ENCODE measurements around the gene ARHGAP10.

The ARHGAP10 gene

GRCh38 chr4:147825451-147826287 is 93.8 kb downstream of the ARHGAP10 start:
- Mint-ChIP-seq H3K4me1 (no peaks in the 10 kb centered on the region), H3K36me3 (no peaks in the 10 kb centered on the region), H3K27me3 (peaks cover 1% of the 10 kb centered on the region), H3K27ac (no peak overlapping the region), H3K4me3 (no peak overlapping the region), H3K9me3 (no peaks in the 10 kb centered on the region)
- DNase-seq (ENCODE audit: low spot score in 2 of 2) (no peak), ATAC-seq (ENCODE audit: low read depth) (no peak)

- H3K27me3 Mint-ChIP-seq, result peaks cover 3% of the 10 kb centered on the region
Measured at GRCh38 chr4:147826288-147826646, 94.4 kb downstream of the ARHGAP10 start.

GRCh38 chr4:147828331-147828905 is 96.5 kb downstream of the ARHGAP10 start:
- H3K27ac Mint-ChIP-seq, result no peak overlapping the region
- no peak overlapping the region for H3K4me3 Mint-ChIP-seq
- H3K9me3 Mint-ChIP-seq, result no peaks in the 10 kb centered on the region
- H3K4me1 Mint-ChIP-seq, result no peaks in the 10 kb centered on the region
- DNase-seq (ENCODE audit: low spot score in 2 of 2) (no peak), ATAC-seq (ENCODE audit: low read depth) (no peak)
- peaks cover 8% of the 10 kb centered on the region for H3K27me3 Mint-ChIP-seq
- no peaks in the 10 kb centered on the region for H3K36me3 Mint-ChIP-seq

More at GRCh38 chr4:147826288-147826646, 94.4 kb downstream of the ARHGAP10 start:
- Mint-ChIP-seq H3K4me3 (no peak overlapping the region), H3K4me1 (no peaks in the 10 kb centered on the region), H3K9me3 (no peaks in the 10 kb centered on the region), H3K27ac (no peak overlapping the region), H3K36me3 (no peaks in the 10 kb centered on the region)
- ATAC-seq (ENCODE audit: low read depth), result no peak
- DNase-seq (ENCODE audit: low spot score in 2 of 2), result no peak

GRCh38 chr4:147829401-147830101 is 97.7 kb downstream of the ARHGAP10 start:
- ATAC-seq (ENCODE audit: low read depth) (no peak), DNase-seq (ENCODE audit: low spot score in 2 of 2) (no peak)
- H3K27ac Mint-ChIP-seq, result no peak overlapping the region
- H3K27me3 Mint-ChIP-seq, result peaks cover 9% of the 10 kb centered on the region
- H3K4me1 Mint-ChIP-seq, result no peaks in the 10 kb centered on the region
- H3K4me3 Mint-ChIP-seq, result no peak overlapping the region
- no peaks in the 10 kb centered on the region for H3K9me3 Mint-ChIP-seq
- no peaks in the 10 kb centered on the region for H3K36me3 Mint-ChIP-seq

GRCh38 chr4:147830102-147830463 is 98.2 kb downstream of the ARHGAP10 start:
- no peak overlapping the region for H3K27ac Mint-ChIP-seq
- peaks cover 2% of the 10 kb centered on the region for H3K36me3 Mint-ChIP-seq
- H3K9me3 Mint-ChIP-seq, result peaks cover 2% of the 10 kb centered on the region
- H3K4me1 Mint-ChIP-seq, result no peaks in the 10 kb centered on the region
- H3K27me3 Mint-ChIP-seq, result peaks cover 11% of the 10 kb centered on the region
- no peak overlapping the region for H3K4me3 Mint-ChIP-seq
- ATAC-seq (ENCODE audit: low read depth) (no peak), DNase-seq (ENCODE audit: low spot score in 2 of 2) (no peak)

GRCh38 chr4:147830987-147831386 is 99.1 kb downstream of the ARHGAP10 start:
- no peak for ATAC-seq (ENCODE audit: low read depth)
- Mint-ChIP-seq H3K4me1 (no peaks in the 10 kb centered on the region), H3K9me3 (peaks cover 2% of the 10 kb centered on the region), H3K27me3 (peaks cover 10% of the 10 kb centered on the region), H3K4me3 (no peak overlapping the region), H3K36me3 (peaks cover 2% of the 10 kb centered on the region), H3K27ac (no peak overlapping the region)
- DNase-seq (ENCODE audit: low spot score in 2 of 2), result no peak

- DNase-seq (ENCODE audit: low spot score in 2 of 2), result no peak
- H3K27ac Mint-ChIP-seq, result no peak overlapping the region
- ATAC-seq (ENCODE audit: low read depth), result no peak
- peaks cover 2% of the 10 kb centered on the region for H3K9me3 Mint-ChIP-seq
- peaks cover 2% of the 10 kb centered on the region for H3K36me3 Mint-ChIP-seq
- no peak overlapping the region for H3K4me3 Mint-ChIP-seq
- peaks cover 10% of the 10 kb centered on the region for H3K27me3 Mint-ChIP-seq
- no peaks in the 10 kb centered on the region for H3K4me1 Mint-ChIP-seq
Measured at GRCh38 chr4:147831551-147832171, 99.8 kb downstream of the ARHGAP10 start.

- H3K4me3 Mint-ChIP-seq, result no peak overlapping the region
- no peak for ATAC-seq (ENCODE audit: low read depth)
- H3K4me1 Mint-ChIP-seq, result no peaks in the 10 kb centered on the region
Measured at GRCh38 chr4:147833254-147833653, 101.4 kb downstream of the ARHGAP10 start.

GRCh38 chr4:147833741-147834140 is 101.9 kb downstream of the ARHGAP10 start:
- peaks cover 2% of the 10 kb centered on the region for H3K36me3 Mint-ChIP-seq
- H3K27ac Mint-ChIP-seq, result no peak overlapping the region
- no peaks in the 10 kb centered on the region for H3K4me1 Mint-ChIP-seq
- H3K4me3 Mint-ChIP-seq, result no peak overlapping the region
- DNase-seq (ENCODE audit: low spot score in 2 of 2) (no peak), ATAC-seq (ENCODE audit: low read depth) (no peak)
- peaks cover 10% of the 10 kb centered on the region for H3K27me3 Mint-ChIP-seq
- H3K9me3 Mint-ChIP-seq, result peaks cover 2% of the 10 kb centered on the region

More at GRCh38 chr4:147833254-147833653, 101.4 kb downstream of the ARHGAP10 start:
- no peak overlapping the region for H3K27ac Mint-ChIP-seq
- no peak for DNase-seq (ENCODE audit: low spot score in 2 of 2)
- H3K27me3 Mint-ChIP-seq, result peaks cover 10% of the 10 kb centered on the region
- H3K9me3 Mint-ChIP-seq, result peaks cover 2% of the 10 kb centered on the region
- H3K36me3 Mint-ChIP-seq, result peaks cover 2% of the 10 kb centered on the region

GRCh38 chr4:147834480-147834879 is 102.6 kb downstream of the ARHGAP10 start:
- ATAC-seq (ENCODE audit: low read depth) (no peak), DNase-seq (ENCODE audit: low spot score in 2 of 2) (no peak)
- Mint-ChIP-seq H3K9me3 (peaks cover 2% of the 10 kb centered on the region), H3K36me3 (peaks cover 2% of the 10 kb centered on the region), H3K27me3 (peaks cover 10% of the 10 kb centered on the region), H3K27ac (no peak overlapping the region), H3K4me1 (no peaks in the 10 kb centered on the region), H3K4me3 (no peak overlapping the region)

GRCh38 chr4:147836807-147837206 is 104.9 kb downstream of the ARHGAP10 start:
- Mint-ChIP-seq H3K4me1 (no peaks in the 10 kb centered on the region), H3K4me3 (no peak overlapping the region), H3K36me3 (peaks cover 2% of the 10 kb centered on the region), H3K27ac (no peak overlapping the region), H3K27me3 (peaks cover 7% of the 10 kb centered on the region), H3K9me3 (peaks cover 2% of the 10 kb centered on the region)
- no peak for DNase-seq (ENCODE audit: low spot score in 2 of 2)
- ATAC-seq (ENCODE audit: low read depth), result no peak

GRCh38 chr4:147837435-147837834 is 105.5 kb downstream of the ARHGAP10 start:
- peaks cover 2% of the 10 kb centered on the region for H3K36me3 Mint-ChIP-seq

GRCh38 chr4:147837854-147838253 is 106.0 kb downstream of the ARHGAP10 start:
- Mint-ChIP-seq H3K9me3 (peaks cover 2% of the 10 kb centered on the region), H3K4me1 (no peaks in the 10 kb centered on the region), H3K27ac (no peak overlapping the region), H3K4me3 (no peak overlapping the region), H3K27me3 (peaks cover 4% of the 10 kb centered on the region), H3K36me3 (peaks cover 2% of the 10 kb centered on the region)
- ATAC-seq (ENCODE audit: low read depth), result no peak
- DNase-seq (ENCODE audit: low spot score in 2 of 2), result no peak

More at GRCh38 chr4:147837435-147837834, 105.5 kb downstream of the ARHGAP10 start:
- Mint-ChIP-seq H3K4me1 (no peaks in the 10 kb centered on the region), H3K27ac (no peak overlapping the region), H3K27me3 (peaks cover 4% of the 10 kb centered on the region), H3K9me3 (peaks cover 2% of the 10 kb centered on the region), H3K4me3 (no peak overlapping the region)
- DNase-seq (ENCODE audit: low spot score in 2 of 2) (no peak), ATAC-seq (ENCODE audit: low read depth) (no peak)

- Mint-ChIP-seq H3K4me3 (no peak overlapping the region), H3K9me3 (peaks cover 2% of the 10 kb centered on the region), H3K36me3 (peaks cover 2% of the 10 kb centered on the region), H3K27me3 (peaks cover 5% of the 10 kb centered on the region), H3K27ac (no peak overlapping the region), H3K4me1 (no peaks in the 10 kb centered on the region)
- no peak for ATAC-seq (ENCODE audit: low read depth)
- no peak for DNase-seq (ENCODE audit: low spot score in 2 of 2)
Measured at GRCh38 chr4:147839200-147839599, 107.3 kb downstream of the ARHGAP10 start.
